CD8-positive, alpha-beta memory T cell (primary cell): ENCODE data around the gene BCAS1. TPM values are rescaled to one million over a fixed set of nuclear protein-coding genes. Genes with fewer than 3 reads are reported as not detected.
A peak's percentile ranks its signal among the peaks of the same experiment; 100 is the strongest.

ENCODE experiments used
- CTCF ChIA-PET: fragments of 350-600 bp; sonication (Branson Sonifier 250); formaldehyde crosslinking; loops from one replicate; lab custom pipeline; 2021; ENCODE audit warnings: antibody characterized with exemption; lab: Charles Lee
- POLR2A ChIA-PET: fragments of 350-600 bp; sonication (Branson Sonifier 250); formaldehyde crosslinking; loops from one replicate; lab custom pipeline; 2021; ENCODE audit warnings: antibody characterized with exemption; lab: Charles Lee
- DNase-seq, 5 donors: peaks; one replicate each; pipeline versions ENCODE4 v3.0.0 to v3.0.0-alpha.2; 2020 to 2022; ENCODE audit warnings: mixed read lengths in 1 of 5
- H3K27ac ChIP-seq: one replicate; pipeline ENCODE4 v1.7.0; 2013; ENCODE audit warnings: low read depth, mild to moderate bottlenecking, low read length, moderate library complexity
- H3K27me3 ChIP-seq: 2 replicates; pipeline ENCODE4 v1.7.0; 2013; ENCODE audit warnings: low read length, mild to moderate bottlenecking; ENCODE audit not compliant: insufficient read depth, poor library complexity, severe bottlenecking
- H3K36me3 ChIP-seq: 2 replicates; pipeline ENCODE4 v1.7.0; 2013; ENCODE audit warnings: mild to moderate bottlenecking, low read length, moderate library complexity; ENCODE audit not compliant: insufficient read depth
- H3K4me1 ChIP-seq: 2 replicates; pipeline ENCODE4 v1.7.0; 2013; ENCODE audit warnings: mild to moderate bottlenecking, low read length, moderate library complexity; ENCODE audit not compliant: insufficient read depth
- H3K4me3 ChIP-seq: 2 replicates; pipeline ENCODE4 v1.7.0; 2013; ENCODE audit warnings: mild to moderate bottlenecking, low read length
- H3K9me3 ChIP-seq: 2 replicates; pipeline ENCODE4 v1.7.0; 2013; ENCODE audit warnings: mild to moderate bottlenecking, low read length
- H3K27ac Mint-ChIP-seq, 8 donors: one replicate each; pipeline ENCODE4 v1.8.0; 2020 to 2021; ENCODE audit warnings: mixed read lengths in 8 of 8, mild to moderate bottlenecking in 6 of 8, inconsistent platforms in 3 of 8, moderate library complexity in 3 of 8
- H3K27me3 Mint-ChIP-seq, 2 donors: one replicate each; pipeline ENCODE4 v1.8.0; 2020 to 2021; ENCODE audit warnings: mixed read lengths in 2 of 2, mild to moderate bottlenecking in 1 of 2, moderate library complexity in 1 of 2
- H3K36me3 Mint-ChIP-seq, 3 donors: one replicate each; pipeline ENCODE4 v1.8.0; 2020 to 2021; ENCODE audit warnings: mixed read lengths in 3 of 3, inconsistent platforms in 1 of 3, mild to moderate bottlenecking in 1 of 3
- H3K4me1 Mint-ChIP-seq, 3 donors: one replicate each; pipeline ENCODE4 v1.8.0; 2020 to 2021; ENCODE audit warnings: mixed read lengths in 3 of 3, inconsistent platforms in 1 of 3, mild to moderate bottlenecking in 1 of 3
- H3K4me3 Mint-ChIP-seq, 7 donors: one replicate each; pipeline ENCODE4 v1.8.0; 2020 to 2021; ENCODE audit warnings: mixed read lengths in 7 of 7, mild to moderate bottlenecking in 6 of 7, moderate library complexity in 4 of 7, inconsistent platforms in 2 of 7
- H3K9me3 Mint-ChIP-seq, 5 donors: one replicate each; pipeline ENCODE4 v1.8.0; 2020 to 2022; ENCODE audit warnings: mixed read lengths in 5 of 5, mild to moderate bottlenecking in 3 of 5, moderate library complexity in 2 of 5, inconsistent platforms in 1 of 5
- polyA plus RNA-seq: library from polyadenylated mRNA; unstranded; fragments of 300-500 nt; fragmentation: Illumina TruSeq; gene quantifications from one replicate; pipeline ENCODE4 v1.2.3, GENCODE V29; 2021
- total RNA-seq, 2 experiments: library from RNA; stranded (reverse); gene quantifications; one replicate each; pipeline ENCODE4 v1.2.3, GENCODE V29; 2021

BCAS1 gene
- total and polyA plus RNA-seq, 3 experiments from 2014 or later, result 0.09 to 0.91 (median 0.15) TPM

DNA sequence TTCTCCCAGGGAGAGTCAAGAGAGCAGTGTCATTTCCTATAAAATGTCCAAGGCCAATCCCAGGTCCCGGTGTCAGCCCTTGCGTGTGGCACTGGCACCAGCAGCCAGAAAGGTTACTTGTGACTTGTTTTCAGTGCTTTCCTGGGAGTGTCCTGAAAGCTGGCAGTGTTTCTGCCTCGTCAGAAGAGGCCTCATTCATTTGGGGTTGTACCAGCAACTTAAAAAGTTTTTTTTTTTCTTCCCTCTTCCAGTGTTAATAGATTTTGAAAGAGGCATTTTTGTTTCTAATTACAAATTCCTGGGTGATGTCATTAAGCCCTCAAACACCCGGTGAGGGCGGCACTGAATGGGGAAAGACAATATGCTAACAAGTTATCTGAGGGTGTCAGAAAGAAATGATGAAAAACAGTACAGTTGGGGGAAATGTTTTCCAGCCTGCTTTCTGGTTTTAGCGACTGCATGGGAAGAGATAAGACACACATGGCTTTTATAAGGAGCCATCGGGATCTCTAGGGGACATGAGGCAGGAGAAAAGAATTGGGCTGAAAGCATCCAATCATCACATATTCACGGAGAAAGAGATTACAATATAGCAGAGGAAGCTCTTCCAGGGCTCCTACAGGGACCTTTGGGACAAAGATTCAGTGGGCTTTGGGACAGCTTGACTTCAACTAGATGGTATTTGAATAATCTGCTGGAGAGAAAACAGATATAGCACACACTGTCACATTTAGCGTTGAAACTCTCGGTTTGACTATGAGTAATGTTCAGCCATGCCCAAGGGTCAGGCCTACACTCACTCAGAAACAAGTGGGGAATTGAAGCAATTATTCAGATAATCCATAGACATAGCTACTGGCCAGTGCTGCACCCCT lies 153.0 kb downstream of the BCAS1 start:
- H3K4me3 Mint-ChIP-seq, result no peak overlapping the region
- peak overlapping the region in 6 of 8 donors; percentile 4 to 80 (median 20) for H3K27ac Mint-ChIP-seq
- POLR2A ChIA-PET, result no interaction called here

GRCh38 chr20:53916173-53916512 lies 154.3 kb downstream of the BCAS1 start:
- Mint-ChIP-seq H3K27ac (peak overlapping the region; percentile 81 to 97 (median 91)), H3K4me1 (peaks cover 14 to 33% (median 31%) of the 10 kb centered on the region in 3 donors), H3K4me3 (peak overlapping the region; percentile 92 to 99 (median 97)), H3K27me3 (no peaks in the 10 kb centered on the region), H3K36me3 (peaks cover 0 to 3% (median 0%) of the 10 kb centered on the region in 3 donors), H3K9me3 (no peaks in the 10 kb centered on the region)
- H3K27me3 ChIP-seq, result no peaks in the 10 kb centered on the region
- ChIA-PET CTCF (interaction anchor here (0.6 to 5.4 kb wide), 40 partner anchors 9 to 700 kb away, joined by 3 to 83 read pairs (median 5); no protein-coding TSS in a partner anchor), POLR2A (interaction anchor here (0.6 to 1.8 kb wide), 6 partner anchors 11 to 322 kb away, joined by 3 to 7 read pairs (median 4); partner anchors contain the start of gene ZNF217)
- peaks cover 21% of the 10 kb centered on the region for H3K4me1 ChIP-seq
- H3K9me3 ChIP-seq, result no peaks in the 10 kb centered on the region
- no peak for DNase-seq
- no peaks in the 10 kb centered on the region for H3K36me3 ChIP-seq
- peak overlapping the region; percentile 93 for H3K4me3 ChIP-seq
- peak overlapping the region; percentile 69 for H3K27ac ChIP-seq

More for the DNA sequence above, 153.0 kb downstream of the BCAS1 start:
- DNase-seq, result no peak
- CTCF ChIA-PET, result interaction anchor here (0.8 to 5.4 kb wide), 13 partner anchors 15 to 505 kb away, joined by 3 to 83 read pairs (median 5); no protein-coding TSS in a partner anchor
- Histone ChIP-seq H3K27ac (peak overlapping the region; percentile 21), H3K27me3 (no peaks in the 10 kb centered on the region), H3K4me3 (no peak overlapping the region), H3K9me3 (no peaks in the 10 kb centered on the region), H3K4me1 (peaks cover 21% of the 10 kb centered on the region), H3K36me3 (no peaks in the 10 kb centered on the region)
- Mint-ChIP-seq H3K27me3 (no peaks in the 10 kb centered on the region), H3K9me3 (no peaks in the 10 kb centered on the region), H3K4me1 (peaks cover 14 to 33% (median 31%) of the 10 kb centered on the region in 3 donors), H3K36me3 (peaks cover 0 to 3% (median 0%) of the 10 kb centered on the region in 3 donors)

DNA sequence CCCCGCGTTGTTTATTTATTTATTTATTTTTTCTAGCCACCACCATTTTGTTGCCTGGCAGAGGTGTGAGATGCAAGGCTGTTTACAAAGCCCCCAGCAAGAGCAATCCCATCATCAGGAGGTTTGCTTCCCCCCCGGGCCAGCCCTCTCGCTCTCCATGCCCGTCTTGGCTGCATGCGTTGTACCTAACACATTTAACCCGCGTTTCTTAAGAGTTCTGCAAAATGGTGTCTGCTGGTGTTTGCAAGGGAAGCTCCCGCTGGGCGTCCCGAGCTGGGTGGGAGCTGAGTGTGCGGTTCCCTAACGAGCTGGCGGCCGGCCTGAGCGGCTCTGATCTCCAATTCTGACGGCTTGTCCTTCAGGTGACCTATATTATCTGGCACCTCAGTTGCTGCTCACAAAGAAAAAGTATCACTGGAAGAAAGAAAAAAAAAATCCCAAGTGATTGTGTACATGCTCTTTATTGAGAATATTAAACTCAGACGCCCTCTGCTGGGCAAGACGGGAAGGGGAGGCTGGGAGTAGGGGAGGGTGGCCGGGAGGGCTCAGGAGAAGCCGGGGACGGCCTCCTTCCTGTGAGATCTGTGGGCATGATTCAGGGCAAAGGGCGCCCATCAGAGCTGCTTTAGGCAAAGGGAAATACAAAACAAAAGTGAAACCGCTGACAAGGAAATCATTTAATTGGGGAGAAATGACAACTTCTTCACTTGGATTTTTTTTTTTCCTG lies 154.8 kb downstream of the BCAS1 start:
- Mint-ChIP-seq H3K27ac (peak overlapping the region; percentile 81 to 97 (median 94)), H3K4me1 (peaks cover 17 to 33% (median 31%) of the 10 kb centered on the region in 3 donors), H3K27me3 (no peaks in the 10 kb centered on the region), H3K36me3 (peaks cover 0 to 3% (median 0%) of the 10 kb centered on the region in 3 donors), H3K4me3 (peak overlapping the region; percentile 92 to 99 (median 97)), H3K9me3 (no peaks in the 10 kb centered on the region)
- Histone ChIP-seq H3K9me3 (no peaks in the 10 kb centered on the region), H3K4me3 (peak overlapping the region; percentile 93), H3K27ac (peak overlapping the region; percentile 69), H3K27me3 (no peaks in the 10 kb centered on the region), H3K36me3 (no peaks in the 10 kb centered on the region), H3K4me1 (peaks cover 21% of the 10 kb centered on the region)
- peak; percentile 86 to 94 (median 91) for DNase-seq
- CTCF ChIA-PET, result interaction anchor here (0.6 to 5.4 kb wide), 47 partner anchors 8 to 700 kb away, joined by 3 to 83 read pairs (median 4); no protein-coding TSS in a partner anchor
- POLR2A ChIA-PET, result interaction anchor here (0.6 to 1.8 kb wide), 7 partner anchors 11 to 322 kb away, joined by 3 to 7 read pairs (median 4); partner anchors contain the start of gene ZNF217

- Histone ChIP-seq H3K27me3 (no peaks in the 10 kb centered on the region), H3K36me3 (no peaks in the 10 kb centered on the region), H3K9me3 (no peaks in the 10 kb centered on the region), H3K27ac (no peak overlapping the region), H3K4me3 (peak overlapping the region; percentile 93), H3K4me1 (peaks cover 21% of the 10 kb centered on the region)
- Mint-ChIP-seq H3K36me3 (peaks cover 0 to 3% (median 0%) of the 10 kb centered on the region in 3 donors), H3K27me3 (no peaks in the 10 kb centered on the region), H3K4me3 (peak overlapping the region; percentile 92 to 99 (median 97)), H3K9me3 (no peaks in the 10 kb centered on the region), H3K27ac (peak overlapping the region; percentile 38 to 97 (median 91)), H3K4me1 (peaks cover 17 to 33% (median 31%) of the 10 kb centered on the region in 3 donors)
- ChIA-PET CTCF (interaction anchor here (0.6 to 5.4 kb wide), 35 partner anchors 7 to 413 kb away, joined by 3 to 83 read pairs (median 6); no protein-coding TSS in a partner anchor), POLR2A (interaction anchor here (1.1 to 1.8 kb wide), 3 partner anchors 15 to 321 kb away, joined by 3 to 4 read pairs (median 4); partner anchors contain the start of gene ZNF217)
- DNase-seq, result no peak
Measured at GRCh38 chr20:53914781-53915445, 155.5 kb downstream of the BCAS1 start.

- peaks cover 17 to 33% (median 31%) of the 10 kb centered on the region in 3 donors for H3K4me1 Mint-ChIP-seq
- no peaks in the 10 kb centered on the region for H3K27me3 ChIP-seq
- H3K4me3 ChIP-seq, result peak overlapping the region; percentile 93
- CTCF ChIA-PET, result interaction anchor here (0.9 to 5.4 kb wide), 12 partner anchors 15 to 346 kb away, joined by 3 to 83 read pairs (median 8); no protein-coding TSS in a partner anchor
- H3K27me3 Mint-ChIP-seq, result no peaks in the 10 kb centered on the region
- H3K36me3 Mint-ChIP-seq, result peaks cover 0 to 3% (median 0%) of the 10 kb centered on the region in 3 donors
- POLR2A ChIA-PET, result interaction anchor here (1.4 to 1.8 kb wide), 2 partner anchors 30 to 321 kb away, joined by 4 read pairs; partner anchors contain the start of gene ZNF217
- no peaks in the 10 kb centered on the region for H3K9me3 ChIP-seq
- no peak overlapping the region for H3K27ac ChIP-seq
- peak overlapping the region in 7 of 8 donors; percentile 38 to 97 (median 51) for H3K27ac Mint-ChIP-seq
- DNase-seq, result no peak
- H3K4me3 Mint-ChIP-seq, result peak overlapping the region; percentile 82 to 99 (median 97)
- H3K9me3 Mint-ChIP-seq, result no peaks in the 10 kb centered on the region
- peaks cover 21% of the 10 kb centered on the region for H3K4me1 ChIP-seq
- no peaks in the 10 kb centered on the region for H3K36me3 ChIP-seq
Measured at GRCh38 chr20:53914091-53914780, 156.2 kb downstream of the BCAS1 start.

- peaks cover 0 to 3% (median 0%) of the 10 kb centered on the region in 3 donors for H3K36me3 Mint-ChIP-seq
- ChIA-PET POLR2A (no interaction called here), CTCF (interaction anchor here (1.0 to 1.3 kb wide), 2 partner anchors 29 to 325 kb away, joined by 3 to 6 read pairs; no protein-coding TSS in a partner anchor)
- peak overlapping the region in 2 of 8 donors; percentile 8 to 73 for H3K27ac Mint-ChIP-seq
- no peak for DNase-seq
- Histone ChIP-seq H3K27ac (no peak overlapping the region), H3K9me3 (no peaks in the 10 kb centered on the region), H3K4me3 (no peak overlapping the region), H3K36me3 (no peaks in the 10 kb centered on the region), H3K4me1 (peaks cover 26% of the 10 kb centered on the region), H3K27me3 (no peaks in the 10 kb centered on the region)
- no peaks in the 10 kb centered on the region for H3K9me3 Mint-ChIP-seq
- H3K4me3 Mint-ChIP-seq, result no peak overlapping the region
- H3K4me1 Mint-ChIP-seq, result peaks cover 17 to 24% (median 23%) of the 10 kb centered on the region in 3 donors
- no peaks in the 10 kb centered on the region for H3K27me3 Mint-ChIP-seq
Measured at GRCh38 chr20:53911301-53911700, 159.1 kb downstream of the BCAS1 start.
